HG02571 (cell line): ENCODE measurements around the gene NR1D1.
"Not testable (repeated sequence)": the region's sequence is repeated elsewhere in the genome, so short reads cannot be mapped to it uniquely, and the experiment has no call there.

Experiments
- ATAC-seq: cut with Tn5 transposase; IDR thresholded peaks from one replicate; pipeline ENCODE4 v1.9.1; 2021; ENCODE audit warnings: mild to moderate bottlenecking, moderate library complexity; ENCODE audit not compliant: unreplicated experiment

NR1D1 gene

DNA sequence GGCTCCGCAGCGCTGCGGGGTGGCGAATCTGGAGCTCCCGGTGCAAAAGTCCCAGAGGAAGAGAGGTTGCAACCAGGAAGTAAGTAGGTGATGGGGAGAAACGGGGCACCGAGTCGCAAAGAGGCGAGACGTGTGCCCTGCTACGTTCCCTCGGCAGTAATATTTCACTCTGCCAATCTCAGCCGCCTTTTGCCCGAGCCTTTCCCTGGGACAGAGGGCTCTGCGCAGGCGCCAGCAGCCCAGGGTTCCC is at the start of gene NR1D1:
Gene NR1D1, minus strand, starts transcription at position 171 of the 250 bp plus-strand sequence. CDS start 495 bp downstream, outside the sequence.
- ATAC-seq: no peak

DNA sequence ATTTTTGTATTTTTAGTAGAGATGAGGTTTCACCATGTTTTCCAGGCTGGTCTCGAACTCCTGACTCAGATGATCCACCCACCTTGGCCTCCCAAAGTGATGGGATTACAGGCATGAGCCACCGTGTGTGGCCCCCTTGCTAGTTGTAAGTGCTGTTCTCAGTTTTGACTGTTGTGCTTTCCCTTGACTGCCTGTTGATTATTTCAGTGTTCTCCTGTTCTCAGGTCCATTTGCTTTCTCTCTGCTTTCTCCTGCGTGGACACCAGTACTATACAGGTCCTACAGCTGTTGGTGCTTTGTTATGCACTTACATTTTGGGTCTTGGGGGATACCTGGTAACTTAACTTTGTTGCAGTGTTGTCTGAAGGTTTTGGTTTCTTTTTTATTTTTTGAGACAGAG is 48.1 kb upstream of the NR1D1 start:
- ATAC-seq: no peak

DNA sequence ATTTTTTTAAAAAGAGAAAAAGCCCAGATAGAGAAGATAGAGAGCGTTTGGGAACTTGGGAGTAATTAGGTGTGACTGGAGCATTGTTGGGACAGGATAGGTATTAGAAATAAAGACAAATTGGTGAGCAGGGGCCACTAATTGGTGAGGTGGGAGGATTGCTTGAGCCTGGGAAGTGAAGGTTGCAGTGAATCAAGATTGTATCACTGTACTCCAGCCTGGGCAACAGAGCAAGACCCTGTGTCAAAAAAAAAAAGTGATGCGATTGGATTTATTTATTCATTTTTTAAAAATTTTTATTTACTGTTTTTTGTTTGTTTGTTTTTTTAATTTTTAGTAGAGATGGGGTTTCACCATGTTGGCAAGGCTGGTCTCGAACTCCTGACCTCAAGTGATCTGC is 45.1 kb upstream of the NR1D1 start:
- no peak for ATAC-seq

DNA sequence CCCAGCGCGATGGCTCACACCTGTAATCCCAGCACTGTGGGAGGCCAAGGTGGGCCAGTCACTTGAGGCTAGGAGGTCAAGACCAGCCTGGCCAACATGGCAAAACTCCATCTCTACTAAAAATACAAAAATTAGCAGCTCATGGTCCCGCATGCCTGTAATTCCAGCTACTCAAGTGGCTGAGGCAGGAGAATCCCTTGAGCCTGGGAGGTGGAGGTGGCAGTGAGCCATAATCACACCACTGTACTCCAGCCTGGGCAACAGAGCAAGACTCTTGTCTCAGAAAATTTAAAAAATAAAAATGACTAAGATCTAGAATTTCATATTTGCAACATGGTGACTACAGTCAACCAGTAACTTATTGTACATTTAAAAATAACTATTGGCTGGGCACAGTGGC is 42.8 kb upstream of the NR1D1 start:
- not testable (repeated sequence) for ATAC-seq

DNA sequence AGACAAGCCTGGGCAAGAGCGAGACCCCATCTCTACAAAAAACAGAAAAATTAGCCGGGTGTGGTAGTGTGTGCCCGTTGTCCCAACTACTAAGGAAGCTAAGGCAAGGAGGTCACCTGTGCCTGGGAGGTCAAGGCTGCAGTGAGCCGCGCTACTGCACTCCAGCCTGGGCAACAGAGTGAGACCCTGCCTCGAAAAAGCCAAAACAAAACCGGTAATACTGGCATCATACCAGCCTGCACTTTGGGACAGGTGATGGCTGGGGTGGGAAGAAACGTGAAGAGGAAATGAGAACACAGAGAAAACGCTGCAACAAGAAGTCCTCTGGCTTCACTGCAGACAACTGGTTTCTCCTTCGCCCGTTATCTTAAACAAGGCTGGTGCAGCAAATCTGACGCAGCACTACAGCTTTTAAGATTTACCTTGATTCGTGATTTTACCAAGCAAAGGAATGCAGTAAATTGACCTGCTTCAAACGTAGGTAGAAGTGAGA is 39.2 kb upstream of the NR1D1 start:
- ATAC-seq: no peak

DNA sequence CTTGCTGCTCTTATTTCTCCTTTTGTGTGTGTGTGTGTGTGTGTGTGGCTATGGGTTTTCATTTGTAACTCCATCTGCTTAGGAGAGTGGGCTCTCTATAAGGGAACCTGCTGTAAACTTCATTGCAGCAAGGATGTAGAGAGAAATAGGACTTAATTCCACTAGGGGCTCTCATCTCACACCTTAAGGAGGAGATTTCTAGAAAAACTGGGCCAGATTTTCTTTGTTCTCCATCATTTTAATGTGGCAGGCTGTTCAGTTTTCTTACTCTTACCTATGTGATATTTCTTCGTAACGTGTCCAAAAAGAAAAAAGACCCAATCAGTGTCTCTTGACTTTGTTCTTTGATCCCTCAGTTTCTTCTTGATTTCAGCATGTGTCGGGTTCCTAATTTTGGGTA is 35.4 kb upstream of the NR1D1 start:
- ATAC-seq: no peak

DNA sequence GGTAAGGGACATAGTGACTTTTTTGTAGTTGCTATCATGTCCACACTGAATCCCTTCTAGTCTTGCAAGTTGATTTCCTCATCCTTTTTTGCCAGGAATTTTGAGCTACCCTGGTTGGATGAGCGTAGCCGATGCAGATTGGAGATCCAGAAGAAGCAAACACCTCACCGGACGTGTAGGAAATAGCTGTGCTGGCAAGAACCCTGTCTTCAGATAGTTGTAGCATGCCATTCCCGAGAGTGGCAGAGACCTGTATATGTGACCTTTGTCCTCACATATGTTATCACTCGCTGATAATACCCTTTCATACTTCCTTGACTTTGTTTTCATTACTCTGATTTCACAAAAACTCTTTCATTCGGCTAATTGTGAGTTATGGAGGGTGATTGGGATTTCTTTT is 33.8 kb upstream of the NR1D1 start:
- ATAC-seq: no peak

DNA sequence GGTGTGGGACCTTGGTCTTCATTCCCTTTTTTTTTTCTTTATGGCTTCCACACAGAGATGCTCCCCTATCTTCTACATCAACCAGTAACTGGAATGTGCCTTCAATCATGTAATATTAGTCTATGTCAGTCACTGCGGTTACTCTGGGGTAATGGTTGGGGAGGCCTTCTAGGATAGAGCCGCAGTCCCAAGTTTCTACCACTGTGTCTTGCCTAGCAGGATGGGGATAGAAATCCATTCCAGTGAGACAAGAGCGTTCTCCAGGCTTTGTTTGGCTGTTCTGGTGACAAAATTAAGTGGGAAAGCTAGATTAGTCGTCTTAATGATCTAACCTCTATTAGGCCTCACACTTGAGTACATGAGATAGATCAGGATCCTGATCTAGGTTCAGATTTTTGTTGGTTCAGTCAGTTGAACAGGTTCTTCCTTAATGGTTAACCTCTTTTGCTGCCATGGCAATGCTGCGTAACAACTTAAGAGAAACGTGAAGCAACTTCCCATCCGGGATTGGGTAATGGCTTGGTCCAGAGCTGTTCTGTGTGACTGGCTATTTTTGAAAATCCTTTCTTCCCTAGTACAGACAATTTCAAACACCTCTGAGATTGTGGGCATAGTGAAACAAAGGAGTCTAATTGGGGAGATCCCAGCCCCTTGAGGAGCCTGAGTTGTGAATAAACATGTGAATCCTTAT is 30.1 kb upstream of the NR1D1 start:
- no peak for ATAC-seq

DNA sequence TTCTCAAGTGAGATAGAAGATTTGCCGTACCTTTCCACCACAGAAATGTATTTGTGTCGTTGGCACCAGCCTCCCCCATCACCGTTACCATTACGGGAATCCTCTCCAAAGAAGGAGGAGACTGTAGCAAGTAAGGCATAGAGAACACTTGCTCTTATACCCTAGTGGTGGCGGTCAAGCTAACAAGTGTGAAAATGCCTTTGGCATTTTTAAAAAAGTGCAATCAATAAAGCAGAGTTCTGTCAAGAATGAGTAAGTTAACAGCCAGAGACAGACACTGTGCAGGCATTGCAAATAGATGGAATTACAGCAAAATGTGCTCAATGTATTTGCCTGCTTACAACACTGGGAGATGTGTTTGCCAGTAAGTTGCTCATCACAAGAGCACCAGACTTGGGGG is 29.1 kb upstream of the NR1D1 start:
- no peak for ATAC-seq

DNA sequence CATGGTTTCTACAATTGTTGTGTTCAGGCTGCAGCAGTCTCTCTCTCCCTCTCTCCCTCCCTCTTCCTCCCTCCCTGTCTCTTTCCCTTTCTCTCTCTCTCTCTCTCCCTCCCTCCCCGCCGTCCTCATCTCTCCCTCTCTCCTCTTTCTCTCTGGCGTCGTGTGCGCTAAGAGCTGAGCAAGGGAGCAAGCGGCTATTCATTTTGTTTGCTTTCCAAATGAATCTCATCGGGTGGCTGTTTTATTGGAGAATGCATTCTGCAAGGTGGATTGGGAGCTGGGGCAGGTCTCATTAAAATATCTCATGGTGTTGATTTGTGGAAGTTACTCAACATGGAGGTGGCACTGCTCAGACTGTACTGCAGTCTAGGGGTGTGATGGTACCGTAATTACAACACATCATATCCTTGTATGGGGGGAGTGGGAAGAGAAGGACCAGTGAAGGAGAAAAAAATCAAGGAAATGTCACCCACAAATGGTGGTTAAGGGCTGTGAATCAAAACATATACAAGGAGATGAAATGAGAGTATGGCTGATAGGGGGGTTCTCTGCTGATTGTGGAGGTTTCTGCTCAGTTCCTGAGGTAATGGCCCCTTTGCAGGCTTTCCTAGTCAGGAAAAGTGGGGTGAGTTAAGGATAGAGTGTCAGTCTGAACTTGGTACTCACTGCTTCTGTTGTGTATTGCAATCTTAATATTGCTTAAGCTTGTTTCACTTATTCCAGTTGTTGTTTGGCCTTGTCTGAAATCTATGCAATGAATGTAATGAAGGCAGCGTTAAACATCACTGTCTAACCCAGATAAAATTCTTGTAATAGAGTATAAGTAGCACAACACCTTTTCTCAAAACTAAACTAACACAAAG is 24.1 kb upstream of the NR1D1 start:
- no peak for ATAC-seq

DNA sequence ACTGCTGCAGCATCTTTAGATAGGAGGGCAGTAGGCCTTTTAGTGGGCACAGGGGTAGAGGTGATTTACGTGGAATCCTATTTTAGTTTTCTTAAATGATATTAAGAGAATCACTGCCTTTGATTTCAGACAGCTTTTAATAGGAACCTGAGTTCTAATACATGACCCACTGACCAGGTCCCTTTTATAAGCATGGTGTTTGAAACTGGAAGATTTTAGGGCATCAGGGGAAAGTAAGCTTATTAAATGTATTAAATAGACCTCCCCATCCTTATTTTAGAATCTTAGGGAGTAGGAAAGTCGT is 23.4 kb upstream of the NR1D1 start:
- no peak for ATAC-seq

DNA sequence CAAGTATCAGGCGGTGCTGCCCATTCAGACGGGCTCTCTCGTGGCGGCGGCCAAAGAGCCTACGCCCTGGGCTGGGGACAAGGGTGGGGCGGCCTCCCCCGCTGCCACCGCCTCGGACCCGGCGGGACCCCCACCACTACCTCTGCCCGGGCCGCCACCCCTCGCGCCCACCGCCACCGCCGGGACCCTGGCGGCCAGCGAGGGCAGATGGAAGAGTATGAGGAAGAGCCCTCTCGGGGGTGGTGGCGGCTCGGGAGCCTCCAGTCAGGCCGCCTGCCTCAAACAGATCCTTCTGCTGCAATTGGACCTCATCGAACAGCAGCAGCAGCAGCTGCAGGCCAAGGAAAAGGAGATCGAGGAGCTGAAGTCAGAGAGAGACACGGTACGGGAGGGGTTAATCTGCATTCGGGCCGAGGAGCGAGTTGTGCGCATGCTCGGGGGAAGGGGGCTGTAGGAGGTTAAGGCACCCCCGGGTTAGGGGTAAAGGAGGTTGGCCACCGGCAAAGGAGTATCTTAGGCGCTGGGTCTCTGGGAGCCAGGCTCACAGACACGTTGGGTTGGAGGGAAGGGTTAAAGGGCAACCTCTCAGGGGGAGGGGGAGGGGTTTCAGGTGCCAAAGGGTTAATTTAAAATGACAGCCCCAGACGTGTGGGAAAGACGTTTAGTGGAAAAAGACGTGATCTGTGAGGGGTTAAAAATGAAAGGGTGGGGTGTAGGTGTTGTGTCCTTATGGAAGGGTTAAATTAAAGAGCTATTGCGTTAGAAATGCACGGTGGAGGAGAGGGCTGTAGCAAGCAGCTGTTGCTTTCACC is 22.8 kb upstream of the NR1D1 start:
- peak; percentile 21 for ATAC-seq

DNA sequence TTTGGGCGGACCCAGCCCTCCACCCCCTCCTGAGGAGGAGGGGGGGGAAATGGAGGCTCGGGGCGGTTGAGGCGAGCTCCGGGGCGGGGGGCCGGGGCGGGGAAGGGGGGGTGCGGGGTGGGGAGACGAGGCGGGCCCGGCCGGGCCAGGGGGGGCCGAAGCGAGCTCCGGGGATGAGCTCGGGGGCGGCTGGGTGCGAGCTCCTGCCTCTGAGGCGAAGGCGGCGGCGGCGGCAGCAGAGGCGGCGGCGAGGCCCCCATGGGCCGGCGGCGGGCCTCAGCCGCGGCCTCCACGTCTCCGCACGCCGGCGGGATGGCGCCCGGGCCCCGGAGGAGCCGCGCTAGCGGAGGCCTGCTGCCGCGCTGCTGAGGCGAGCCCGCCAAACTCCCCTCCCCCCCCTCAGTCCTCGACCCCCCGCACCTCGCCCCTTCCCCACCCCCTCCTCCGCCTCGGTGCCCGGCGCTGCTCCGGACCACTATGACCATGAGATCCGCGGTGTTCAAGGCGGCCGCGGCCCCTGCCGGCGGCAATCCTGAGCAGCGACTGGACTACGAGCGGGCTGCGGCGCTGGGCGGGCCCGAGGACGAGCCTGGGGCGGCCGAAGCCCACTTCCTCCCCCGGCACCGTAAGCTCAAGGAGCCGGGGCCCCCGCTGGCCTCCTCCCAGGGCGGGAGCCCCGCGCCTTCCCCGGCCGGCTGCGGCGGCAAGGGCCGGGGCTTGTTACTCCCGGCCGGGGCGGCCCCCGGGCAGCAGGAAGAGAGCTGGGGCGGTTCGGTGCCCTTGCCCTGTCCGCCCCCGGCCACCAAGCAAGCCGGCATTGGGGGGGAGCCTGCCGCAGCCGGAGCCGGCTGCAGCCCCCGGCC is 22.0 kb upstream of the NR1D1 start:
- peak; percentile 28 for ATAC-seq

DNA sequence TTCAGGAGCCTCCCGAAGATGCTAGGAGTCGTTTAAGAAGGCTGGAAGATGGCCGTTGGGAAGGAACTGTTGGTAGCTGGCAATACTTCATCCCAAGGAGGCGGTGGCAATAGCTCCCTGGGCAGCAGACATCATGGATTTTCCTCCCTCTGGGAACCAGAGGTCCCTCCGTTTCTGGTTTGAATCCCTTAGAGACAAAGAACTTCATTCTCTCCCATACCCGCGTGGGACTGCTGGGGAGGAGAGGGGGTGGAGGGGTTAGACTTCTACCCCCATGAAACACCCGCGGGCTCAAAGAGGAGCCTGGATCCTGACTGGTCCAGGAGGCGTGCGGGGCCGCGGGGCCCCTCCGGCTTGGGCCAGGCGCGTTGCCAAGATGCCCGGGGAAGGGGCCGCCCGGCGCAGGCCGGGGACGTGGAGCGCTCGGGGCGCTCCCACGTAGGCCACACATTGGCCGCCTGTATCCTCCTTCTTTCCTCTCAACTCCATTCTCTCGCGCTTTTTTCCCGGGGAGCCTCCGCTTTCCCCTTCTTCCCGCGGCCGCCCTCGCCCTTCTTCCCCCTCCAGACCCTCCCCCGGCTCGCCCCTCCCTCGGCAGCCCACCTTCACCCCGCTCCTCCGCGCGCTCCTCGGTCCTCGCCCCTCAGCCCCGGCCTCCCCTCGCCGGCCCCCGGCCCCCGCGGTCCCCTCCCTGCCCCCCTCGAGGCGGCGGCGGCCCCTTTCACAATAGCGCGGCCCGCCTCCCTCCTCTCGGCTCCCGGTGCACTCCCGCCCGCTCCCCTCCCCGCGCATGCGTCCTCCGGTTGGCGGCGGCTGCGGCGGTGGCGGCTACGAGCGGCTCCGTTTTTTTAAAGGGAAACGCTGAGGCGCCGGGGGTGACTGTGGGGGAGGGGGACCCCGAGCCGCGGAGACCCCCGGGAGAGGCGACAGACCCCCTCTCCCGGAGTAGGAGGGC is 21.1 kb upstream of the NR1D1 start, which contains the start of gene MSL1:
Gene MSL1, plus strand, starts transcription at position 791 of the 955 bp plus-strand sequence. CDS start 642 bp downstream, outside the sequence.
- peak; percentile 60 for ATAC-seq

DNA sequence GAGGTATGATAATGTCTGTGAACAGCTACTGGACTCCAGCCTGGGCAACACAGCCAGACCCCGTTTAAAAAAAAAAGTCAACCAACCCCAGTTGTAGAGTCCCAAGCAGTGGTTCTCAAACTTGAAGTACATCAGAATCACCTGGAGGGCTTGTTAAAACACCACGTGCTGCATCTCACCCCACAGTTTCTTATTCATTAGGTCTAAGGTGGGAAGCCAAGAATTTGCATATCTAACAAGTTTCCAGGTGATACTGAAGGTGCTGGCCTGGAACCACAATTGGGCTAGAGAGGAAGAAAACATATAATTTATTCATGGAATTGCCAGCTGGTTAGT is 14.7 kb upstream of the NR1D1 start:
- no peak for ATAC-seq

DNA sequence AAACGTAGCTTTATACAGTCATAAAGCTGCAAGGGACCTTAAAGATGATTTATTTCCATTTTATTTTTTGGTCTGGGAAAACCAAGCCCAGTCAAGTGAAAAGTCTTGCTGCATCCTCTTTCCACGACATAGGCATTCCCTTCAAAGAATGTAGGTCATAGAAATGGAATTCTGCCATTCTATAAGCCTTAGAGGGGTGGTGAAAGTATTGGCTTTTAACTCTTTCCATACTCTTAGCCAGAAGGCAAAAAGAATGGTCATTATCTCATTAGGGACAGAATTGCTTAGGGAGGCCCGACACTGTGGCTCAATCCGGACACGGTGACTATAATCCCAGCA is 13.5 kb upstream of the NR1D1 start:
- no peak for ATAC-seq

DNA sequence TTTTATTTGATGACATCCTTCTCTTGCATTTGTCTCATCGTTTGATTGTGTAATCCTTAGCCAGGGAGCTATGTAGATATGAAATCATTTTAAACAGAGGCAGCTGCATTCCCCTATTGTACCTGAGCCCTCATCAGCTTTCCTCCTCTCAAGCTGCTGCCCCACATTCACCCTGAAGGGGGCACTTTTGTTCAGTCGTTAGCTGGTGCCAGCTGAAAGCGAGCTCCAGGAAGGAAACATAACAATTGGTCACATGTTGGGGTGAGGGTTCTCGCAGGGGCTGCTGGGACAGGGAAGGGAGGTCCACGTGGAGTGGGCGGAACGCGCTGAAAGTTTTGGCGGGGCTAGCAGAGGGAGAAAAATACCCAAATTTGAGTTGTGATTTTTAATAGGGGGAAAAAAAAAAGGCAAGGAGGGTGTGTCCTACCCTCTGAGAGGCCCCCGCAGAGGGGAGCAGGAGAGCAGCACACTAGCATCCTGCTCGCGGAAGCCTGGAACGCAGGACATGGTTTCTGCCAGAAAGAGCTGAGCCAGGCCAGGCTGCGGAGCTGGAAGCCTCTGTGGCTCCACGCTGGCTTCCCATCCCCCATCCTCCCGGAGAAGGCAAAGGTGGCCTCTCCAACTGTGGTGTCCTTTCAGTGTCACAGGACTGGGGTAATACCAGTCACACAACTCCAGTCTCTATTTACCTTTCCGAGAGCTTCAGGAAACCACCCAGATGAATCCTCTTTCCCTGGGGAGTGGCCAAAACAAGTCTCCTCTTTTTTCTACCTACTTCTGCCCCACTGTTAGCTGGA is 12.9 kb upstream of the NR1D1 start:
- peak; percentile 75 for ATAC-seq

DNA sequence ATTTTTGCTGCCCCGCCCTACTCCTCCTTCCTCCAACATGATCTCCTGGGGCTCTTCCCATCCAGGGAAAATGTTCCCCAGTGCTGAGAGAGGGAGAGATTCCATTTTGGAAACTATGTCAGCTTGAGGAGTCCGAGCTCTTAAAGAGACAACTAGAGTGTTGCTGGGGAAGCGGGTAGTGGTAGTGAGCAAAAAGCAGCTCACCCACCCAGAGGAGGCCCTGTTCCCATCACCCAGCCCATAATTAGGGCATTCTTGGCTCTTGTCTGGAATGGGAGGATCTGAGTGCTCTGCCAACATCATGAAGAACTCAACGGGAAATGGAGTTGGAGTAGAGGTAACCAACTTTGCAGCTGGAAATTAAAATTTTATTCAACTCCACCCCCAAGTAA is 12.3 kb upstream of the NR1D1 start:
- ATAC-seq: no peak

DNA sequence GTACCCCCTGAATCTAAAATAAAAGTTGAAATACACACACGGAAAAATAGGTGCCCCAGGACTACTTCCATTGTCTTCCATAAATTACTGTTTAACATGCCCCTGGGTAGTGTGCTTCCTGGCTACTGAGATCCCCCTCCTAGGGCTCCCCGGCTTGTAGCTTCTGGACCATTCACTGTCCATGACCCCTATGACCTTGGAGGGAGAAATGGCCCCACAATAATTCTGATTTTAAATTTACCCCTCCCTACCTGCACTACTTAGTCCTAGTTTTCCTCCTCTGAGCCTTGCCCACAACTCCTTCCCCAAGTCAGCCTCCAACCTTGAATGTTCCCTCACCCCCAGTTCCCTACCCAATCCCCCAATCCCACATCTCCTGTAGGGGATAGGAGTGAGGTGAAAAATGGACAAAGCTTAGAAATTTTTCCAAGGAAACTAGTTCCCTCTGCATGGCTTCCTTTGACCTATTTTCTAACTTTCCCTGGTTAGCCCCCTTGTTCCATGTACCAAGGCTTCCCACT is 11.9 kb upstream of the NR1D1 start:
- no peak for ATAC-seq
